Measurements from ENCODE around the gene MCF2L. TPM values are rescaled to one million over a fixed set of nuclear protein-coding genes. Genes with fewer than 3 reads are reported as not detected.

MCF2L gene
- total RNA-seq, 1 donor from 2014 or later, result 69.7 TPM

DNA sequence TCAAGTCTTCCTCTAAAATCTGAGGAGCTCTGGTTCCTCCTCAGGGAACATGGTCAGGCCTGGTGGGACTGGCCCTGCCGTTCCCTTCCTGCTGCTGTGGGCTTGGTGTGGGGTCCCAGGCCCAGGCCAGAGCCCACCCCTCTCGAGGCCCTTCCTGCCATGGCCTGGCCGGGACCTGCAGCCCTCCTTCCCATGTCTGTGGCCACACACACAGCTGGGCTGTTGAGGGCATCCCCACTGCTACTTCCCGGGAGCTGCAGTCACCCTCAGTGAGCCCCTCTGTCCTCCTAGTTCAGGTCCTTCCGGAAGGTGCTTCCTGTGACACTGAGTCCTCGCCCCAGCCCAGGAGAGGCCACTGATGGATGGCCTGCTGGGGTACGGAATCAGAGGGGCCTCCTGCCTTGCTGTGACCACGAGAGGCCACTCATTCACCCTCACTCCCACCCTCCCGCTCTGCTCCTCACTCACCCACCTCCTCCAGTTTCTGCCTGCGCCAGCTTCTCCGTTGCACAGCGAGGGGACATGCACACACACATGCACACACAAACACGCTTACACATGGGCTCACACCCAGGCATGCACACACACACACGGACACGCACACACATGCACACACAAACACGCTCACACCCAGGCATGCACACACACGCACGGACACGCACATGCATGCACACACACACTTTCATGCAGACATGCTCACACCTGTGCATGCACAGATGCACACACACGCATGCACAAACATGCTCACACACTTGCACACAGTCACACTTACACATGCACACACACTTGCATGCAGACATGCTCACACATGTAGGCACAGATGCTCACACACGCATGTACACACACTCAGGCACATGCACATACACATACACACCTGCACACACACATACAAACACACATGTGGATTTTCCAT lies 7.3 kb upstream of the MCF2L start:
- no peaks in the 10 kb centered on the region for H3K27me3 ChIP-seq
- ATAC-seq (no peak), DNase-seq (no peak)
- H3K36me3 ChIP-seq, result no peaks in the 10 kb centered on the region
- peaks cover 10% of the 10 kb centered on the region for H3K4me1 ChIP-seq
- no peak overlapping the region for H3K4me3 ChIP-seq
- TF ChIP-seq, protein P1, sequence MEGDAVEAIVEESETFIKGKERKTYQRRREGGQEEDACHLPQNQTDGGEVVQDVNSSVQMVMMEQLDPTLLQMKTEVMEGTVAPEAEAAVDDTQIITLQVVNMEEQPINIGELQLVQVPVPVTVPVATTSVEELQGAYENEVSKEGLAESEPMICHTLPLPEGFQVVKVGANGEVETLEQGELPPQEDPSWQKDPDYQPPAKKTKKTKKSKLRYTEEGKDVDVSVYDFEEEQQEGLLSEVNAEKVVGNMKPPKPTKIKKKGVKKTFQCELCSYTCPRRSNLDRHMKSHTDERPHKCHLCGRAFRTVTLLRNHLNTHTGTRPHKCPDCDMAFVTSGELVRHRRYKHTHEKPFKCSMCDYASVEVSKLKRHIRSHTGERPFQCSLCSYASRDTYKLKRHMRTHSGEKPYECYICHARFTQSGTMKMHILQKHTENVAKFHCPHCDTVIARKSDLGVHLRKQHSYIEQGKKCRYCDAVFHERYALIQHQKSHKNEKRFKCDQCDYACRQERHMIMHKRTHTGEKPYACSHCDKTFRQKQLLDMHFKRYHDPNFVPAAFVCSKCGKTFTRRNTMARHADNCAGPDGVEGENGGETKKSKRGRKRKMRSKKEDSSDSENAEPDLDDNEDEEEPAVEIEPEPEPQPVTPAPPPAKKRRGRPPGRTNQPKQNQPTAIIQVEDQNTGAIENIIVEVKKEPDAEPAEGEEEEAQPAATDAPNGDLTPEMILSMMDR (IDR thresholded peaks at IDR 0.05), result no peak
- H3K27ac ChIP-seq, result peak overlapping the region; percentile 81
- intact Hi-C loops (cut with DNase I), result no loop called here
- H3K9me3 ChIP-seq, result no peaks in the 10 kb centered on the region

DNA sequence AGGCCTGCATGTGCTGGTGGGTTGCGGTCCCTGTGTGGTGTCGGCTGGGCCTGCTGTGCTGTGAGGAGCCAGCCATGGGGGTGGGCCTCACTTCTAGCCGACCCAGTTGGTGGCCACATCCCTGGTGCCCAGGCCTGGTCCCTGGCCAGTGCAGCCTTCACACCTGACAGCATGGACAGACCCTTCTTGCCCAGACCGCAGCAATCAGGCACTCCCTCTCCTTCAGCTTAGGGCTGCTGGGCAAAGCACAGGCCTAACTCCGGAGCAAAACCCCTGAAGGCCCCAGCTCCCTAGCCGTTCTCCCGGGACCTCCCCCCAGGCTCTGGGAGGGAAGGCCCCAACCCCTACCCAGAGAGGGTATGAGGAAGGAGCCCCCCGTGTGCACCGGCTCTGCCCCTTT lies 6.6 kb upstream of the MCF2L start:
- intact Hi-C loops (cut with DNase I), result no loop called here
- DNase-seq, result no peak

DNA sequence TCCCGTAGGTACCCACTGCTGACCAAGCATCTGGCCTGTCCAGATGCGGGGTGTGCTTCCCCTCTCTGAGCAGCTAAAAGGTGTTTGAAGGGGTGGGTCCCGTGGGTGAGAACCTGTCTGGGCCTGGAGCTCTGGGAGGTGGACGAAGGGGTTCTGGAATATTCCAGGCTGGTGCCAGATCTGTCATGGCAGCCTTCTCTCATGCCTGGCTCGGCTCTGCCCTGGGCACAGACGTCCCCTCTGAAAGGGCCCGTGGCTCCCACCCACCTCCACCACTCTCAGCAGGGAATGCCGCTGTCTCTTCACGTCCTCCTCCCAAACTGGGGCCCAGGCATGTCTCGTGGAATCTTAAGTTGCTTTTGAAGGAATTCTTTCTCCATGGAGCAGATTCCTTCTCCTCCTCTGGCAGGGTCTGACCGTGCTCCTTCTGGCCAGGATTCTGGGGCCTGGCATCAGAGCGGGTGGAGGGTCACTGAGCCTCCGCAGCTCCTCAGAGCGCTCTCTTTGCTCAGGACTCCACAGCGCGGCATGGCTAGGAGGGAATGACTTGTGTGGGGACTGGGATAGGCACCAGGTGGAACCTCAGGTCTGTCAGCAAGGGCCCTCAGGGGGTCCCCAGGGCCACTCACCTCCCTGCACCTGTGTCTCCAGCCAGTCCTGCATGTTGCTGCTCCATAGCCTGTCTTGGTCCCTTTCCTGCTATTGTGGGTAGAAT lies 5.9 kb upstream of the MCF2L start:
- H3K9me3 ChIP-seq, result no peaks in the 10 kb centered on the region
- TF ChIP-seq, protein P1 (IDR thresholded peaks at IDR 0.05), result no peak
- H3K4me3 ChIP-seq, result no peak overlapping the region
- no peak overlapping the region for H3K27ac ChIP-seq
- no peaks in the 10 kb centered on the region for H3K27me3 ChIP-seq
- H3K36me3 ChIP-seq, result no peaks in the 10 kb centered on the region
- no peak for DNase-seq
- intact Hi-C loops (cut with DNase I), result no loop called here
- H3K4me1 ChIP-seq, result peaks cover 11% of the 10 kb centered on the region
- ATAC-seq, result no peak

More for the DNA sequence above, 6.6 kb upstream of the MCF2L start:
- Histone ChIP-seq H3K4me1 (peaks cover 10% of the 10 kb centered on the region), H3K27me3 (no peaks in the 10 kb centered on the region), H3K36me3 (no peaks in the 10 kb centered on the region), H3K27ac (no peak overlapping the region), H3K9me3 (no peaks in the 10 kb centered on the region), H3K4me3 (no peak overlapping the region)
- no peak for ATAC-seq
- TF ChIP-seq, protein P1 (IDR thresholded peaks at IDR 0.05), result no peak

DNA sequence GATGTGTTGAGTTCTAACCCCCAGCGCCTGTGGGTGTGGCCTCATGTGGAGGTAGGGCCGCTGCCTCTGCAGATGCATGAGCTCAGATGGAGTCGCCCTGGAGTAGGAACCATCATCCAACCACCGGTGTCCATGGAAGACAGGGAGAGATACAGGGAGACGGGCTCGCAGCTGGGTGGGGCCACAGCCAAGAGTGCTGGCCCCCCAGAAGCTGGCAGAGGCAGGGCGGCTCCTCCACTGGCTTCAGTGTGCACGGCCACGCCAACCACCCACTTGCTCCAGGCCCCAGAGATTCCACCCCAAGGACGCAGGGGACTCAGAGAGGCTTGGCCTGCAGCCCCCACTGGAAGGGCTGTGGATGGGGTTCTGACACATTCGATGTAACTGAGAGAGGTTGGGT lies 5.4 kb upstream of the MCF2L start:
- DNase-seq (peak; percentile 57), ATAC-seq (no peak)
- peaks cover 17% of the 10 kb centered on the region for H3K4me1 ChIP-seq
- H3K36me3 ChIP-seq, result no peaks in the 10 kb centered on the region
- H3K27ac ChIP-seq, result no peak overlapping the region
- intact Hi-C loops (cut with DNase I), result no loop called here
- TF ChIP-seq, protein P1 (IDR thresholded peaks at IDR 0.05), result no peak
- H3K4me3 ChIP-seq, result no peak overlapping the region
- no peaks in the 10 kb centered on the region for H3K9me3 ChIP-seq
- peaks cover 4% of the 10 kb centered on the region for H3K27me3 ChIP-seq

DNA sequence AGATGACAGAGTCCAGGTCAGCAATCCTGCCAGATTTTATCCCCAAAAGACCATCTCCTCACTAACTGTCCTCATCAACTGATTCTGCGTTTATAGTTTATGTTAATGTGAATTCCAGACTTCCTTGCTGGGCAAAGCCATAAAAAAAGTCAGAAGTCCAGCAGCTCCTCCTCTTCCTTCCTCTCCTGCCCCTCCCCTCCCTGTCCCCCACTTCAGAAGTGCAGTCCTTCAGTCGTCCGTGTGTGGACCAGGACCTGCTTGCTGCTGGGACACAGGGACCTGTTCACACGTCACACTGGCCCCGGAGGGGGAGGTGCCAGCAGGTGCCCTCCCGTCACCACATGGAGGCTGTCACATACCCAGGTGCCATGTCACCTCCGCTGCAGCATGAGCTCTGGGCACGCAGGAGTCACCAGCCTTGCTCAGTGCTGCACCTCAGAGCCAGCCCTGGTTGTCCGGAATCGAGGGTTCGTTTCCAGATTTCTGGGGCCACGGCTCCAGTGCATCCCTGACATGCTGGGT lies 4.0 kb upstream of the MCF2L start:
- intact Hi-C loops (cut with DNase I), result no loop called here
- no peaks in the 10 kb centered on the region for H3K9me3 ChIP-seq
- peak overlapping the region; percentile 36 for H3K27ac ChIP-seq
- DNase-seq (no peak), ATAC-seq (no peak)
- H3K36me3 ChIP-seq, result no peaks in the 10 kb centered on the region
- TF ChIP-seq, protein P1 (IDR thresholded peaks at IDR 0.05), result no peak
- H3K4me1 ChIP-seq, result peaks cover 19% of the 10 kb centered on the region
- H3K27me3 ChIP-seq, result peaks cover 6% of the 10 kb centered on the region
- H3K4me3 ChIP-seq, result no peak overlapping the region
